Neural cell (in vitro differentiated cells): ENCODE data around the gene SREK1. TPM values are rescaled to one million over a fixed set of nuclear protein-coding genes. Genes with fewer than 3 reads are reported as not detected.

Source experiments
- H2AFZ ChIP-seq: fragments of 200-600, 300-800 bp; sonication (generic), shearing (Covaris generic); 2 replicates; pipeline ENCODE4 v1.6.0; 2014; ENCODE audit warnings: low read depth, mild to moderate bottlenecking, antibody characterized with exemption, low read length, moderate library complexity
- H3F3A ChIP-seq: fragments of 200-600 bp; shearing (Covaris generic); 2 replicates; pipeline ENCODE4 v1.6.1; 2016; ENCODE audit warnings: mild to moderate bottlenecking, moderate library complexity, mixed read lengths, antibody characterized with exemption, low read length; ENCODE audit not compliant: insufficient read depth, poor library complexity, severe bottlenecking
- H3K27ac ChIP-seq: fragments of 200-600, 300-800 bp; sonication (generic), shearing (Covaris generic); 2 replicates; pipeline ENCODE4 v1.5.1; 2014; ENCODE audit warnings: mild to moderate bottlenecking, low read length, moderate library complexity
- H3K27me3 ChIP-seq: fragments of 300-800, 200-600 bp; sonication (generic), shearing (Covaris generic); 2 replicates; pipeline ENCODE4 v1.6.0; 2014; ENCODE audit warnings: mild to moderate bottlenecking, low read depth, low read length, moderate library complexity; ENCODE audit not compliant: insufficient read depth
- H3K36me3 ChIP-seq: fragments of 300-800, 200-600 bp; sonication (generic), shearing (Covaris generic); 2 replicates; pipeline ENCODE4 v1.5.1; 2014; ENCODE audit warnings: mild to moderate bottlenecking, antibody characterized with exemption, low read length, moderate library complexity; ENCODE audit not compliant: insufficient read depth
- H3K4me2 ChIP-seq: fragments of 300-800, 200-600 bp; sonication (generic), shearing (Covaris generic); 2 replicates; pipeline ENCODE4 v1.6.0; 2014; ENCODE audit warnings: mild to moderate bottlenecking, low read length
- H3K4me3 ChIP-seq: fragments of 300-800, 200-600 bp; sonication (generic), shearing (Covaris generic); 2 replicates; pipeline ENCODE4 v1.5.1; 2014; ENCODE audit warnings: mild to moderate bottlenecking, low read length, moderate library complexity
- H3K79me2 ChIP-seq: fragments of 200-600 bp; shearing (Covaris generic); replicated peaks from 2 replicates; pipeline ENCODE4 v1.6.0; 2014; ENCODE audit warnings: mild to moderate bottlenecking, low read length, moderate library complexity; ENCODE audit not compliant: insufficient read depth
- H3K9ac ChIP-seq: fragments of 300-800, 200-600 bp; sonication (generic), shearing (Covaris generic); 2 replicates; pipeline ENCODE4 v1.6.1; 2016; ENCODE audit warnings: mild to moderate bottlenecking, low read length, mixed read lengths
- H3K9me2 ChIP-seq: fragments of 200-600 bp; shearing (Covaris generic); 2 replicates; pipeline ENCODE4 v1.6.1; 2016; ENCODE audit warnings: mild to moderate bottlenecking, low read length, mixed read lengths; ENCODE audit not compliant: insufficient read depth
- H3K9me3 ChIP-seq: fragments of 200-600, 300-800 bp; sonication (generic), shearing (Covaris generic); 2 replicates; pipeline ENCODE4 v1.6.1; 2016; ENCODE audit warnings: mild to moderate bottlenecking, mixed run types, low read length, moderate library complexity, mixed read lengths
- H4K20me1 ChIP-seq: fragments of 200-600 bp; shearing (Covaris generic); 2 replicates; pipeline ENCODE4 v1.6.1; 2016; ENCODE audit warnings: mild to moderate bottlenecking, mixed run types; ENCODE audit not compliant: insufficient read depth
- EP300 ChIP-seq: fragments of 450-650 bp; conservative IDR thresholded peaks from 2 replicates; pipeline ENCODE4 v1.6.1; 2014; ENCODE audit warnings: antibody characterized with exemption, mild to moderate bottlenecking, moderate library complexity; ENCODE audit not compliant: poor library complexity, severe bottlenecking
- EZH2 ChIP-seq: fragments of 200-600, 300-800 bp; shearing (Covaris generic), sonication (generic); IDR thresholded peaks from 2 replicates; pipeline ENCODE4 v1.6.1; 2014; ENCODE audit warnings: antibody characterized with exemption, low read length, borderline replicate concordance, mild to moderate bottlenecking; ENCODE audit not compliant: insufficient read depth, poor library complexity, severe bottlenecking
- MXI1 ChIP-seq: fragments of 450-650 bp; conservative IDR thresholded peaks from 2 replicates; pipeline ENCODE4 v1.6.1; 2014; ENCODE audit warnings: antibody characterized with exemption, mild to moderate bottlenecking; ENCODE audit not compliant: poor library complexity, severe bottlenecking
- POLR2AphosphoS5 ChIP-seq: IDR thresholded peaks from 2 replicates; pipeline ENCODE4 v1.6.1; 2012
- RAD21 ChIP-seq: fragments of 450-650 bp; conservative IDR thresholded peaks from 2 replicates; pipeline ENCODE4 v1.6.1; 2014; ENCODE audit warnings: antibody characterized with exemption, mild to moderate bottlenecking, moderate library complexity
- SMC3 ChIP-seq: fragments of 450-650 bp; conservative IDR thresholded peaks from 2 replicates; pipeline ENCODE4 v1.6.1; 2014; ENCODE audit warnings: antibody characterized with exemption, mild to moderate bottlenecking, moderate library complexity; ENCODE audit not compliant: poor library complexity
- TAF1 ChIP-seq: IDR thresholded peaks from 2 replicates; pipeline ENCODE4 v1.6.1; 2012; ENCODE audit warnings: low read depth
- polyA plus RNA-seq: library from polyadenylated mRNA; depleted of rRNA; stranded (reverse); fragments of >200 nt; gene quantifications from 2 replicates; pipeline ENCODE4 v1.2.3, GENCODE V29; 2014
- TF ChIP-seq, protein P1 (sequence below): fragments of 450-650 bp; IDR thresholded peaks from 2 replicates; pipeline ENCODE4 v1.5.1; 2014; ENCODE audit warnings: antibody characterized with exemption, mild to moderate bottlenecking, moderate library complexity; ENCODE audit not compliant: poor library complexity, severe bottlenecking
- TF ChIP-seq, protein P2 (sequence below): IDR thresholded peaks from 2 replicates; pipeline ENCODE4 v1.6.1; 2012; ENCODE audit warnings: borderline replicate concordance

Gene SREK1
- polyA plus RNA-seq, 1 donor from 2014 or later = 73.6 TPM

DNA sequence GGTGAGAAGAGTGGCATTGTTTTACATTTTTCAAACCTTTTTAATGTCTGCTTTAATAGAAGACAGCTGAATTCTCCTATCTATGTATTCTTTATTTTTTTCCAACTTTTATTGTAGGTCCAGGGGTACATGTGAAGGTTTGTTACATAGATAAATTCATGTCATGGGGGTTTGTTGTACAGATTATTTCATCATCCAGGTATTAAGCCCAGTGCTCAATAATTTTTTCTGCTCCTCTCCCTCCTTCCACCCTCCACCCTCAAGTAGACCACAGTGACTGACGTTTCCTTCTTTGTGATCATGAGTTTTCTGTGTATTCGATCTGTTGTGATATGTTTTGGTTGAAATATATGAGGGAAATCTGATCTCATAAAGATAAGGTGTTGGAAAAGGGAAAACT is 1.7 kb upstream of the SREK1 start:
- no peak overlapping the region for H3K27ac ChIP-seq
- H3K9me2 ChIP-seq = no peaks in the 10 kb centered on the region
- no peaks in the 10 kb centered on the region for H3K27me3 ChIP-seq
- no peak overlapping the region for H3K9ac ChIP-seq
- H3F3A ChIP-seq = peaks cover 8% of the 10 kb centered on the region
- H3K4me2 ChIP-seq = no peak overlapping the region
- no peak overlapping the region for H2AFZ ChIP-seq
- no peak for TF ChIP-seq TAF1
- no peak for TF ChIP-seq RAD21
- TF ChIP-seq, protein P1, sequence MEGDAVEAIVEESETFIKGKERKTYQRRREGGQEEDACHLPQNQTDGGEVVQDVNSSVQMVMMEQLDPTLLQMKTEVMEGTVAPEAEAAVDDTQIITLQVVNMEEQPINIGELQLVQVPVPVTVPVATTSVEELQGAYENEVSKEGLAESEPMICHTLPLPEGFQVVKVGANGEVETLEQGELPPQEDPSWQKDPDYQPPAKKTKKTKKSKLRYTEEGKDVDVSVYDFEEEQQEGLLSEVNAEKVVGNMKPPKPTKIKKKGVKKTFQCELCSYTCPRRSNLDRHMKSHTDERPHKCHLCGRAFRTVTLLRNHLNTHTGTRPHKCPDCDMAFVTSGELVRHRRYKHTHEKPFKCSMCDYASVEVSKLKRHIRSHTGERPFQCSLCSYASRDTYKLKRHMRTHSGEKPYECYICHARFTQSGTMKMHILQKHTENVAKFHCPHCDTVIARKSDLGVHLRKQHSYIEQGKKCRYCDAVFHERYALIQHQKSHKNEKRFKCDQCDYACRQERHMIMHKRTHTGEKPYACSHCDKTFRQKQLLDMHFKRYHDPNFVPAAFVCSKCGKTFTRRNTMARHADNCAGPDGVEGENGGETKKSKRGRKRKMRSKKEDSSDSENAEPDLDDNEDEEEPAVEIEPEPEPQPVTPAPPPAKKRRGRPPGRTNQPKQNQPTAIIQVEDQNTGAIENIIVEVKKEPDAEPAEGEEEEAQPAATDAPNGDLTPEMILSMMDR = no peak
- TF ChIP-seq POLR2AphosphoS5 = no peak
- no peak for TF ChIP-seq EP300
- TF ChIP-seq MXI1 = no peak
- TF ChIP-seq EZH2 = no peak
- TF ChIP-seq, protein P2, sequence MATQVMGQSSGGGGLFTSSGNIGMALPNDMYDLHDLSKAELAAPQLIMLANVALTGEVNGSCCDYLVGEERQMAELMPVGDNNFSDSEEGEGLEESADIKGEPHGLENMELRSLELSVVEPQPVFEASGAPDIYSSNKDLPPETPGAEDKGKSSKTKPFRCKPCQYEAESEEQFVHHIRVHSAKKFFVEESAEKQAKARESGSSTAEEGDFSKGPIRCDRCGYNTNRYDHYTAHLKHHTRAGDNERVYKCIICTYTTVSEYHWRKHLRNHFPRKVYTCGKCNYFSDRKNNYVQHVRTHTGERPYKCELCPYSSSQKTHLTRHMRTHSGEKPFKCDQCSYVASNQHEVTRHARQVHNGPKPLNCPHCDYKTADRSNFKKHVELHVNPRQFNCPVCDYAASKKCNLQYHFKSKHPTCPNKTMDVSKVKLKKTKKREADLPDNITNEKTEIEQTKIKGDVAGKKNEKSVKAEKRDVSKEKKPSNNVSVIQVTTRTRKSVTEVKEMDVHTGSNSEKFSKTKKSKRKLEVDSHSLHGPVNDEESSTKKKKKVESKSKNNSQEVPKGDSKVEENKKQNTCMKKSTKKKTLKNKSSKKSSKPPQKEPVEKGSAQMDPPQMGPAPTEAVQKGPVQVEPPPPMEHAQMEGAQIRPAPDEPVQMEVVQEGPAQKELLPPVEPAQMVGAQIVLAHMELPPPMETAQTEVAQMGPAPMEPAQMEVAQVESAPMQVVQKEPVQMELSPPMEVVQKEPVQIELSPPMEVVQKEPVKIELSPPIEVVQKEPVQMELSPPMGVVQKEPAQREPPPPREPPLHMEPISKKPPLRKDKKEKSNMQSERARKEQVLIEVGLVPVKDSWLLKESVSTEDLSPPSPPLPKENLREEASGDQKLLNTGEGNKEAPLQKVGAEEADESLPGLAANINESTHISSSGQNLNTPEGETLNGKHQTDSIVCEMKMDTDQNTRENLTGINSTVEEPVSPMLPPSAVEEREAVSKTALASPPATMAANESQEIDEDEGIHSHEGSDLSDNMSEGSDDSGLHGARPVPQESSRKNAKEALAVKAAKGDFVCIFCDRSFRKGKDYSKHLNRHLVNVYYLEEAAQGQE = no peak
- no peak for TF ChIP-seq SMC3
- H3K36me3 ChIP-seq = no peaks in the 10 kb centered on the region
- peaks cover 27% of the 10 kb centered on the region for H3K79me2 ChIP-seq
- H3K9me3 ChIP-seq = no peaks in the 10 kb centered on the region
- H4K20me1 ChIP-seq = no peaks in the 10 kb centered on the region
- no peak overlapping the region for H3K4me3 ChIP-seq

DNA sequence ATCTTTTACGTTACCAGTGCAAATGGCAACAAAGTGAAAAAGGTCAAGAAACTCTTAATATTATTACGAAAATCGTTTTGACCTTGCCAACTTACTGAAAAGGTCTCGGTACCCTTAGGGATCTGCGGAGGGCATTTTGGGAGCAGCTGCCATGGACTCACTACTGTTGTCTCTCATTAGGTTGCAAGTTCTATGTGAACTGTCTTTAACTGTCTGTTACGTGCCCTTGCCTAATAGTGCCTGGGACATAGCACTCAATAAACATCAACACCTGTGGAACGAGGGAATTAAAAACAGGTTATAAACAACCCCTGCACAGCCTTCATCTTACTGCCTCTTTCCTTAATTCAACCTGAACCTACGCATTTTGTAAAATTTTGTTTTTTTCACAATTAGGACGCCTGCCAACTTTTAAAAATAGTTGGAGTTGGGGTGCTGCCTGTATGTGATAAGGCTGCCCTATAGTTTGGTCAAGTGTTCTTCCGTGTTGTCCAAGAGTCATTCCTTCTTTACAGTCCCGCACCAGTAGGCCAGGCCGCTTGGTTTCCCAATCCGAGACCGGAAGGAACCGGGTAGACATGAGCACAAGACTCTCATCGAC is 527 bp upstream of the SREK1 start:
- Histone ChIP-seq H3K27me3 (no peaks in the 10 kb centered on the region), H3F3A (peaks cover 8% of the 10 kb centered on the region), H3K79me2 (peaks cover 39% of the 10 kb centered on the region), H3K36me3 (no peaks in the 10 kb centered on the region), H4K20me1 (no peaks in the 10 kb centered on the region), H2AFZ (peak overlapping the region; percentile 97), H3K4me2 (peak overlapping the region; percentile 80), H3K9me3 (no peaks in the 10 kb centered on the region), H3K9me2 (no peaks in the 10 kb centered on the region), H3K4me3 (peak overlapping the region; percentile 73), H3K9ac (peak overlapping the region; percentile 94), H3K27ac (peak overlapping the region; percentile 95)
- no peak for TF ChIP-seq POLR2AphosphoS5
- TF ChIP-seq, protein P1 = no peak
- TF ChIP-seq SMC3 = no peak
- no peak for TF ChIP-seq MXI1
- TF ChIP-seq, protein P2 = no peak
- TF ChIP-seq EP300 = no peak
